HL-60 (cell line): Measurements from ENCODE around the gene BPHL.

Source experiments
- CTCF ChIP-seq: IDR thresholded peaks from one replicate; pipeline ENCODE4 v1.5.1; 2011; ENCODE audit warnings: low read length, control low read depth, inconsistent platforms; ENCODE audit not compliant: insufficient read depth
- POLR2AphosphoS5 ChIP-seq: IDR thresholded peaks from 2 replicates; pipeline ENCODE4 v1.6.1; 2012; ENCODE audit warnings: low read depth
- SPI1 ChIP-seq: IDR thresholded peaks from 2 replicates; pipeline ENCODE4 v1.6.1; 2012; ENCODE audit warnings: low read depth, mild to moderate bottlenecking, borderline replicate concordance

GRCh38 chr6:3119040-3119723 is 671 bp downstream of the BPHL start:
- no peak for TF ChIP-seq CTCF
- TF ChIP-seq POLR2AphosphoS5: no peak
- TF ChIP-seq SPI1: no peak
